GM21619 (cell line): ENCODE data around the gene KY.

ENCODE experiments used
- ATAC-seq: cut with Tn5 transposase; IDR thresholded peaks from one replicate; pipeline ENCODE4 v1.9.1; 2021; ENCODE audit not compliant: unreplicated experiment

Gene KY

GRCh38 chr3:134650431-134651346 is at the start of gene KY:
KY (minus strand) TSS chr3:134651022; CDS start chr3:134650960, 62 bp downstream.
- ATAC-seq: no peak

GRCh38 chr3:134699721-134700120 is 48.9 kb upstream of the KY start:
- ATAC-seq: no peak

- no peak for ATAC-seq
Measured at GRCh38 chr3:134699141-134699711, 48.4 kb upstream of the KY start.

GRCh38 chr3:134697830-134698689 is 47.2 kb upstream of the KY start:
- ATAC-seq: no peak

- no peak for ATAC-seq
Measured at GRCh38 chr3:134696155-134696554, 45.3 kb upstream of the KY start.

GRCh38 chr3:134694946-134695543 is 44.2 kb upstream of the KY start:
- ATAC-seq: no peak

- no peak for ATAC-seq
Measured at GRCh38 chr3:134694466-134694865, 43.6 kb upstream of the KY start.

GRCh38 chr3:134693804-134694203 is 43.0 kb upstream of the KY start:
- no peak for ATAC-seq

- no peak for ATAC-seq
Measured at GRCh38 chr3:134693226-134693625, 42.4 kb upstream of the KY start.

GRCh38 chr3:134690226-134690625 is 39.4 kb upstream of the KY start:
- no peak for ATAC-seq

- ATAC-seq: no peak
Measured at GRCh38 chr3:134687642-134688041, 36.8 kb upstream of the KY start.

- no peak for ATAC-seq
Measured at GRCh38 chr3:134685929-134686802, 35.3 kb upstream of the KY start.

- ATAC-seq: no peak
Measured at GRCh38 chr3:134682196-134682880, 31.5 kb upstream of the KY start.

GRCh38 chr3:134681522-134681900 is 30.7 kb upstream of the KY start:
- ATAC-seq: no peak

- no peak for ATAC-seq
Measured at GRCh38 chr3:134680796-134681521, 30.1 kb upstream of the KY start.

GRCh38 chr3:134677987-134678308 is 27.1 kb upstream of the KY start:
- ATAC-seq: no peak

GRCh38 chr3:134677196-134677986 is 26.6 kb upstream of the KY start:
- ATAC-seq: no peak

GRCh38 chr3:134675726-134676256 is 25.0 kb upstream of the KY start:
- no peak for ATAC-seq
